Measurements from ENCODE around the gene COL26A1.

DNA sequence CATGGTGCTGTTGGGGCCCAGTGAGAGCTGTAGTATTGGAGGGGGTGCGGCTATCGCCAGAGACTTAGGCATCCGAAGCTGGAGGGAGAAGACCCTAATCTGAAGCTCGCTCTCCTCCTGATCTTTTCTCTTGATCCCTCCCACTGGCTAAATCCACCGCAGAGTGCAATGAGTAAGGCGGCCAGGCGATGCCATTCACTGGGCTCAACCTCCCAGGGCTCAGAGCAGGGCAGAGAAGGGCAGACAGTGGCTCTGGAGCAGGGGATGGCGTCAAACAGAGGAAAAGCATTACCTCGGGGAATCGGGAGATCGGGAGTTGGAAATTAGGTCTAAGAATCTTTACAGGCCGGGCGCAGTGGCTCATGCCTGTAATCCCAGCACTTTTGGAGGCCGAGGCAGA lies 22.3 kb upstream of the COL26A1 start:
- TF ChIP-seq ZBTB10 (tag by site-specific recombination; IDR thresholded peaks at IDR 0.05) (no peak), ZNF214 (tag by site-specific recombination; IDR thresholded peaks at IDR 0.05; ENCODE audit: borderline replicate concordance) (no peak), ZNF530 (tag by site-specific recombination; IDR thresholded peaks at IDR 0.05; ENCODE audit: low read depth) (no peak), KLF9 (tag by site-specific recombination; IDR thresholded peaks at IDR 0.05; ENCODE audit: low read depth) (no peak), KLF10 (tag by site-specific recombination; IDR thresholded peaks at IDR 0.05) (no peak)
- TF ChIP-seq, protein P1, sequence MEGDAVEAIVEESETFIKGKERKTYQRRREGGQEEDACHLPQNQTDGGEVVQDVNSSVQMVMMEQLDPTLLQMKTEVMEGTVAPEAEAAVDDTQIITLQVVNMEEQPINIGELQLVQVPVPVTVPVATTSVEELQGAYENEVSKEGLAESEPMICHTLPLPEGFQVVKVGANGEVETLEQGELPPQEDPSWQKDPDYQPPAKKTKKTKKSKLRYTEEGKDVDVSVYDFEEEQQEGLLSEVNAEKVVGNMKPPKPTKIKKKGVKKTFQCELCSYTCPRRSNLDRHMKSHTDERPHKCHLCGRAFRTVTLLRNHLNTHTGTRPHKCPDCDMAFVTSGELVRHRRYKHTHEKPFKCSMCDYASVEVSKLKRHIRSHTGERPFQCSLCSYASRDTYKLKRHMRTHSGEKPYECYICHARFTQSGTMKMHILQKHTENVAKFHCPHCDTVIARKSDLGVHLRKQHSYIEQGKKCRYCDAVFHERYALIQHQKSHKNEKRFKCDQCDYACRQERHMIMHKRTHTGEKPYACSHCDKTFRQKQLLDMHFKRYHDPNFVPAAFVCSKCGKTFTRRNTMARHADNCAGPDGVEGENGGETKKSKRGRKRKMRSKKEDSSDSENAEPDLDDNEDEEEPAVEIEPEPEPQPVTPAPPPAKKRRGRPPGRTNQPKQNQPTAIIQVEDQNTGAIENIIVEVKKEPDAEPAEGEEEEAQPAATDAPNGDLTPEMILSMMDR (tag by site-specific recombination; IDR thresholded peaks at IDR 0.05): no peak
